Renal cortical epithelial cell (primary cell): ENCODE results near the gene VPS26C. TPM values are rescaled to one million over a fixed set of nuclear protein-coding genes. Genes with fewer than 3 reads are reported as not detected.

Experiments
- total RNA-seq: library from RNA; depleted of rRNA; stranded (reverse); fragments of >200 nt; gene quantifications from 2 replicates; pipeline ENCODE4 v1.2.3, GENCODE V29; 2014

VPS26C gene
- total RNA-seq, 1 donor from 2014 or later = 53.7 TPM

Other genes starting within 250 kb of the VPS26C start
- 3.5 and 5.6 TPM in 2 replicates for gene PIGP, start 194.3 kb downstream of the VPS26C start, total RNA-seq
- 177 and 302 TPM in 2 replicates for gene TTC3, start 194.1 kb downstream of the VPS26C start, total RNA-seq
- gene DYRK1A, start 99.4 kb upstream of the VPS26C start, total RNA-seq = 43.8 and 76.0 TPM in 2 replicates